ENCODE measurements around the gene AXDND1. TPM values are rescaled to one million over a fixed set of nuclear protein-coding genes. Genes with fewer than 3 reads are reported as not detected.
A peak's percentile ranks its signal among the peaks of the same experiment; 100 is the strongest.

AXDND1 gene, protein sequence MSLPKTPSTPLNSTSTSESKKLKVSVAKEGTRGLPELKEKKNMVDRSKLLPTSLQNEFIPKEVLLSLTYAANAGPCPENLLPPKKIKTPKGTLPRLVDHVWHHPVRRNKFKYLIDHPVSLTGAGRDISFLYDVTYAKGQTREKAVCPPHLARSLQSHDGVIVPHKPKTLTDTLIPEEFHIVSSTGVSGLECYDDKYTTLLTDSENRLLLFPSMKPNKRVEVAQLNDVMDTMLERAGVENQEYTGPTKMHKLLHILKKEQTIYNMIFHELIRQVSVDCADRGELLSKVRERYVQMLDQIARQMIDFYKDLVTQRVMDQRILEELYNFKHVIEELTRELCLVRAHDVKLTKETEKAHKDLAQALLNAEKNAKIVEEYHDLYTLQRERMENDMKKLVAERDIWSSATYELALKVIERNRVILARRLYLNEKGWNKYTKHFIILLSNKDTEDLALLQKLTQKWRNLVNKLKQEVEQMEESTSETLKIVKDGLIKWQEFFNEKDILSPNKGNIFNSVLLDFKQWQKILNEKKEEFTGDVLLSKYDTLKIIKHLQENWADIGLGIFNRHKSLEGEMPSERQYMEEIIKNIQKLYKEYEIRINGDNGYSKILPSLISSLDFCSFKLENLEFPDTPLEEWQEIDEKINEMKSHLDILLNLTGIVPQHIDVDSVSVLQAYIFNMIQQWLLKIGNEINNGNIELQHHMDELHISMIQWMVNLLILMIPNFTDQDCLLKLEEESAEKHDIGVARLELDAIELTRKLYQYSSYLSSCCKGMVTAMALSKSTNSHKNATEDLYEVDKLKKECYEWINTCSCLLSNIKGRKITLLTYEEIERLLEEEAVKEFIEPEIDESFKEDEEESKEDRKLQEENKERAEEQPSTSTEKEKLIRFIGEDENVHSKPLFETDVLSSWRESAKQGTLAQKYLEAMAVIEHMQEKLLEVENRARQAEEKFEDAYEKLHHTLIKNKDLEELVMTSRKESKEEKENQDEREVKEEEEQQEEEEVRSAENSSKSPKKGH
- polyA plus RNA-seq (2013, experiment 1 of 2; ENCODE audit: insufficient read length), result 0.32 TPM
- polyA plus RNA-seq (2013, experiment 2 of 2; ENCODE audit: insufficient read length), result 0.12 TPM

DNA sequence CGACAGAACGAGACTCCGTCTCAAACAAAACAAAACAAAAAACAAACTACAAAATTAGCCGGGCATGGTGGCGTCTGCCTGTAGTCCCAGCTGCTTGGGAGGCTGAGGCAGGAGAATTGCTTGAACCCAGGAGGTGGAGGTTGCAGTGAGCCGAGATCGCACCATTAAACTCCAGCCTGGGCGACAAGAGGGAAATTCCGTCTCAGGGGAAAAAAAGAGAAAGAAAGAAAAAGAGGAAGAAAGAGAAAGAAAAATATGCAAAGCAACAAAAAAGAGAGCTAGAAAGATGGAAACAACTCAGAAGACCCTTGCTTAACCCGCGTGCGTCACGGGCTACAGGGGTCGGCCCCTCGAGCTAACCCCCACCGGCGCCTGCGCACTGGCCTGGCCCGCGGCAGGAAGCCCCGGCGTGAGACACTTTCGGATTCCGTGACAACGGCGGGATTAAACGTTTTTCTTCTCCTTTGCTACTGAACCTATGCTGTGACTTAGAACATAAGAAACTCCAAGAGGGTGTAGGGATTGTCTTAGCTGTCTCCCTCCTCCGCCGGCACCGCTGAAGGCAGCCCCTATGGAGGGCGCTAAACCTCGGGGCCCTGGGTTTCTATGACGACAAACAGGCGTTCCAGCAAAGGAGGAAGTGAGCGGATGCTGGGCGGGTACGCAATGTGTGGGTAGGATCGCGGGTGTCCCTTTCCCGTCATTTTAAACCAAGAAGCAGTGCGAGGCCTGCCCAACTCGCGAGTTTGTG, at the start of gene AXDND1:
AXDND1 (plus strand) TSS at position 630 of the 751 bp plus-strand sequence. CDS start 539 bp downstream, outside the sequence.
- peak; percentile 89 for DNase-seq

DNA sequence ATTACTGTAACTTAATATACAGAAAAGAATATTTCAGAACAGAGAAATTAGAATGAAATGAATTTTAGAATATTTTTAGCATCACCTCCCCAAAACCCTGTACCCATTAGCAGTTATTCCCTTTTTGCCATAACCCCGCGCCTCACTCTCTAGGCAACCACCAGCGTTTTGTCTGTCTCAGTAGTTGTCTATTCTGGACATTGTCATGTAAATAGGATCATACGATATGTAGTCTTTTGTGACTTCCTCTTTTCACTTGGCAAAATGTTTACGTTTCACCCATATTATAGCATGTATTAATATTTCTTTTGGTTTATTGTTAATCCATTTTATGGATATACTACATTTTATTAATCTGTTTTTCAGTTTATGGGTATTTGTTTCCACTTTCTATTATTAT, 47.3 kb upstream of the AXDND1 start:
- DNase-seq, result no peak

DNA sequence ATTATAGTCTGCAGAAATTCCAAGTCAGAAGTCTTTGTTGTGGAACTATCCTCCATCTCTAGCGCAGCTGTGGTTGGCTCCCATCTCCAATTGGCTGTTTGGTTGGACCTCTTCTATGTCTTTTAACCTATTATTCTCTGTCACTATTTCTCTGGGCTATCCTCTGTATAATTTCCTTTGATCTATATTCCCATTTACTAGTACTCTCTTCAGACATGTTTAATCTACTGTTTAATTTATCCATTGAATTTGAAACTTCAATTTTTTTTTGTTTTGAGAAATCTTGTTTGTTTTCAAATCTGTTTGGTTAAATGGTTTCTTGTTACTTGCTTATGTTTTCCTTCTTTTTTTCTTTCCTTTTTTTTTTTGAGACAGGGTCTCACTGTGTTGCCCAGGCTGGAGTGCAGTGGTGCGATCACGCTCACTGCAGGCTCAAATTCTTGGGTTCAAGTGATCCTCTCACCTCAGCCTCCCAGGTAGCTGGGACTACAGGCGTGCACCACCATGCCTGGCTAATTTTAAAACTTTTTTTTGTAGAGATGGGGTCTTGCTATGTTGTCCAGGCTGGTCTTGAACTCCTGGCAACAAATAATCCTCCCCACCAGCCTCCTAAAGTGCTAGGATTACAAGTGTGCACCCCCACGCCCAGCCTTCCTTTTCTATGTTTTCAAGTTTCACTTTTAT, 44.1 kb upstream of the AXDND1 start:
- no peak for DNase-seq

GRCh38 chr1:179322557-179322956, 43.2 kb upstream of the AXDND1 start:
- no peak for DNase-seq

DNA sequence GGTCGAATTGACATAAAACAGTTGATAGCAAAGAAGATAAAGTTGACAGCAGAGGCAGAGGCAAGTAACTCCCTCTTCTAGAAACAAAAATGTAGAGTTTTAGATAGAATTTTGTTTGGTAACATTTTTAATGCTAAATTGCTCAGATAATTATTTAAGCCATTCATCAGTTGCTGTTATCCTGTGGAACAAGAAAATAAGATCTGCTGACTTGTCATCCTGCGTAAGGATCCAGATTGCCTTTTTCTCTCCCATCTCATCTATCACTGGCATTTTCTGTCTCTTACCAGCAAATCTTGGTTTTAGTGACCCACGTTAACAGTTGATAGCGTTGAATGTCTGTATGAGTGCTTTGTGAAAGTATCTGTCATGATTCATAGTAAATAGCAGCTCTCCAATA, 42.3 kb upstream of the AXDND1 start:
- DNase-seq, result no peak

- DNase-seq, result no peak
Observed at GRCh38 chr1:179325836-179326235, 39.9 kb upstream of the AXDND1 start.

GRCh38 chr1:179326746-179327145, 39.0 kb upstream of the AXDND1 start:
- DNase-seq, result no peak

- DNase-seq, result no peak
Observed at GRCh38 chr1:179327196-179327595, 38.6 kb upstream of the AXDND1 start.

DNA sequence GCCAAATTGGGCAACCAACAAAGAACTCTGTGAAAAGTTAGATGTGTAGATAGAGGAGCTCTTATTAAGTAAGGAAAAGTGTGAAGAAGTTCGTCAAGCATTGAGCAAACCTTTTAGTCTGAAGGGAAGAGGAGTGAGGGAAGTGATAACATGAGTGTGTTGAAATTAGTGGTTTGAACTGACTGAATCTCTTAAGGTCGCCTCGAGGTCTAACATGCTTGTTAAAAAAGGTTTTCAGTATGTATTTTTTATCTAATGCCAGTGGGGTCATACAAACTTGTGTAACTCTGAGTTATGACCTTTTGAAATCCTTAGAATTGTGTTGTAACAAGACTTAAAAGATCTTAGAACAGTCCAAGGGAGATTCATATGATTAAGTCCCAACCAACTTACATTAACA, 38.1 kb upstream of the AXDND1 start:
- no peak for DNase-seq

GRCh38 chr1:179329862-179330261, 35.9 kb upstream of the AXDND1 start:
- DNase-seq, result no peak

DNA sequence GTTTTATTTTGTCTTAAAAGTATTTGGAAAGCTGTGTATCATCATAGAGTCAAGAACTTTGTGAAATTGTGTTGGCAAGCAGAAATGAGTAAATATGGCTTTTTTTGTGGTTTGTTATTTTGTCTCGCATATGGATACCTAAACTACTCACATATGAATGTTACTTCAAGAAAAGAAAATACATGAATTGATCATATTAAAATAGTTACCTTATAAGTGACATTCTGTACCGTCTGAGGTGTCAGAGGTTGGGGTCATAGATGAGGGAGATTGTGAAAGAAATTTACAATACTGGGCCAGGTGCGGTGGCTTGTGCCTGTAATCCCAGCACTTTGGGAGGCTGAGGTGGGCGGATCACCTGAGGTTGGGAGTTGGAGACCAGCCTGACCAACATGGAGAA, 31.3 kb upstream of the AXDND1 start:
- no peak for DNase-seq

DNA sequence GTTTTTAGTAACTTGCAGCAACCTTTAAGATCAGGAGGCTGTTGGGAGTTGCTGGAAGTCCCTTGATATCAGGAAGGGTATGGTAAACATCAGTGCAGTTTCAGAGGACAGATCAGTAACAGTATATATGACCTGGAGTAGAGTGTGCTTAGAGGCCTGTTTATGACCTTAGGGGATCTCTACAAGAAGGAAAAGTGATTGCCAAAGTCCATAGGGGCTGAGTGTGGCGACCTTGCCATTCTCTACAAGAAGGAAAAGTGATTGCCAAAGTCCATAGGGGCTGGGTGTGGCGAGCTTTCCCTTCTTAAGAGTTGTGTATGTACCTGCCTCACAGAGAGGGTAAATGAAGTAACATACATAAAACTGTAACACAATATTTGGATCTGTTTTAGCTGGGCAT, 28.5 kb upstream of the AXDND1 start:
- DNase-seq, result no peak

- DNase-seq, result no peak
Observed at GRCh38 chr1:179337942-179338560, 27.7 kb upstream of the AXDND1 start.

DNA sequence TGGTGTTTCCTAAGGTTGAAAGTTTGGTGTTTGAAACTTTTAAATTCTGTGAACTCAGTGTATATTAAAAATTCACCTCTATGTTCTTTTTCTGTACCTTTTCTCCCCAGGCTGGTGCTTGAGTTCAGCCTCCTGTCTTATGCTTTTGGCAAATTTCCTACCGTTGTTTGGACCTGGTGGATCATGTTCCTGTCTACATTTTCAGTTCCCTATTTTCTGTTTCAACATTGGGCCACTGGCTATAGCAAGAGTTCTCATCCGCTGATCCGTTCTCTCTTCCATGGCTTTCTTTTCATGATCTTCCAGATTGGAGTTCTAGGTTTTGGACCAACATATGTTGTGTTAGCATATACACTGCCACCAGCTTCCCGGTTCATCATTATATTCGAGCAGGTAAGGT, 24.9 kb upstream of the AXDND1 start:
- DNase-seq, result no peak

DNA sequence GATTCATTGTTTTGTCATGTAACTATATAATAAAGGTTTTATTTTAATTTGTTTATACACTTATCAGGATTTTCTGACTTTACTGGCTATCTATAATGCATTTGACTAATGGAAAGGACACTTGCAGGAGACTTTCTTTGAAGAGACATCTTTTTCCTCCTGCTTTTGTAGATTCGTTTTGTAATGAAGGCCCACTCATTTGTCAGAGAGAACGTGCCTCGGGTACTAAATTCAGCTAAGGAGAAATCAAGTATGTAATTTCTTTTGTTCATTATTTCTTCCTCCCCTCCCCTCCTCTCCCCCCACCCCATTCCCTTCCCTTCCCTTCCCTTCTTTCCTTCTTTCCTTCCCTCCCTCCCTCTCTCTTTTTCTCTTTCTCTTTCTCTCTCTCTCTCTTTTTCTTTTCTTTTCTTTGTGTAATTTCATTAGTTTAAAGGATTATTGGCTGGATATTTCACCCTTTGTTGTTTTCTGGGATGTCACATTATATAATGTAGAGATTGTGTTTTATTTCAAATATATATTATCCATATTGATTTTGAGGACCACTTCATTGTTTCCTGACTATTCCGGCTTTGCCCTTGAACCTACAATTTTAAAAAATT, 23.7 kb upstream of the AXDND1 start:
- DNase-seq, result no peak

DNA sequence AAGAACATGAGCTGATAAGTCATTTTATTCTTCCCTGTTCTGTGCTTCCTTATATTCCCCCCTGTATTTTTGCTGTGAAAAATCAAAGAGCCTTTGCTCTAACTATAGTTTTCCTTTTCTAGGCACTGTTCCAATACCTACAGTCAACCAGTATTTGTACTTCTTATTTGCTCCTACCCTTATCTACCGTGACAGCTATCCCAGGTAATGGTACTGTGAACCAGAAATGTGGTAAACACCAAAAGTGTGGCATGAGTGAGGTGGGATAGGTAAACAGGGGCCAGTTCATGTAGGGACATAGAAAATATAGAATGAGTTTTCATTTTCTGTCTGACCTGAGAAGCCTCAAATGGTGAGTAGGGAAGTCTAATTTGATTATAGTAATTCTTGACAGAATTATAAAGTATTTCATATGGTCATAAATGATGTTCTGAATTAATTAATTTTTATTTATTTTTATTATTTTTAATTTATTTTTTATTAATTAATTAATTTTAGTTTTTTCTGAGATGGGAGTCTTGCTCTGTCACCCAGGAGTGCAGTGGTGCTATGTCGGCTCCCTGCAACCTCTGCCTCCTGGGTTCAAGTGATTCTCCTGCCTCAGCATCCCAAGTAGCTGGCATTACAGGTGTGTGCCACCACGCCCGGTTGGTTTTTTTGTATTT, 22.9 kb upstream of the AXDND1 start:
- DNase-seq, result no peak

DNA sequence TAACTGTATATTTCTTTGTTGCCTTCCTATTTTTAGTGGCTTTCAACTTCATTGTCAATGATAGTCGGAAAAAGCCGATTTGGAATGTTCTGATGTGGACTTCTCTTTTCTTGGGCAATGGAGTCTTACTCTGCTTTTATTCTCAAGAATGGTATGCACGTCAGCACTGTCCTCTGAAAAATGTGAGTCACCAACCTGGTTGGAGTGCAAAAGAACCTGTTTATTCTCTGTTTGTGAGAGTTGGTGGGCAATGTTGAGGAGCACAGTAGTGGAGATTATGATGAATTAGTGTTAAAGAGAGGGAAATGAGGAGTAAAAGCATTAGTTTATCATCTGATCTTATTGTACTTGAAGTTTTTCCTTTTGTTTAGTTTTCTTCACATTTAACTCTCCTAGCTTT, 14.5 kb upstream of the AXDND1 start:
- DNase-seq, result no peak

DNA sequence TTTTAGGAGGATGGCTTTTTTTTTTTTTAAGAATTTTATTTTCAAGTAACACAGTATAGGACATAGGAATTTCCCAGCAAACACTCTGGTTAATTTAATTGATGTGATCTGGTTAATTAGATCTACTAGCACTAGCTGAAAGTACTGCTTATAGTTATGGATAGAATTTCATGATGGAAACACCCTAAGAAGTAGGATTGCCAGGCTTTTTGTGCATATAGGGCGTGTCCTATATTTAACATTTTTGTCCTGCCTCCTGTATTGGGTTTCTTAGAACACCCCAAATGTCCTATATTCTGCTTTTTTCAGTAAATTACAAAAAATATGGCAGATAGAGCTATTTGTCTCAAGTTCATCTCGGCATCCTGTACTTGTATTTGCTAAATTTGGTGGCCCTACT, 13.5 kb upstream of the AXDND1 start:
- DNase-seq, result no peak

GRCh38 chr1:179353546-179353945, 12.2 kb upstream of the AXDND1 start:
- DNase-seq, result peak; percentile 69

DNA sequence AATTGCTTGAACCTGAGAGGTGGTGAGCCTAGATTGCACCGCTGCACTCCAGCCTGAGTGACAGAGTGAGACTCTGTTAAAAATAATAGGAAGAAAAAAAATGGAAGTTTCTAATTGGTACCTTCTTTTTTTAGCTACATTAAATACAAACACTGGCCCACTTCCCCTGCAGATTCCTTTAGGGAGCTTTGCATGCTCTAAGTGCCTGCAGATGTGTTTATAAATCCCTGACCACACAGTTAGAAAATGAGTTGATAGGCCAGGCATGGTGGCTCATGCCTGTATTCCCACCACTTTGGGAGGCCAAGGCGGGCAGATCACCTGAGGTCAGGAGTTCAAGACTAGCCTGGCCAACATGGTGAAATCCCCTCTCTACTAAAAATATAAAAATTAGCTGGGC, 4.1 kb upstream of the AXDND1 start:
- peak; percentile 18 for DNase-seq

Data from fibroblast of skin of abdomen (primary cell).